Ramos (cell line): ENCODE results near the gene SPEM3.

Source experiments
- in situ Hi-C: fragments of 300-500 bp; cut with MboI; formaldehyde crosslinking; loops from one replicate; pipeline ENCODE4 v1.14.3; 2022; ENCODE audit warnings: low sequenced_read_pairs; ENCODE audit not compliant: unreplicated experiment

Gene SPEM3

GRCh38 chr17:7440113-7440833 is 11.6 kb downstream of the SPEM3 start:
- in situ Hi-C loops = no loop called here

GRCh38 chr17:7440834-7441195 is 12.2 kb downstream of the SPEM3 start:
- in situ Hi-C loops = no loop called here

GRCh38 chr17:7441266-7441665 is 12.6 kb downstream of the SPEM3 start:
- in situ Hi-C loops = no loop called here

- in situ Hi-C loops = no loop called here
Observed at GRCh38 chr17:7442142-7442541, 13.5 kb downstream of the SPEM3 start.

GRCh38 chr17:7443499-7444485 is 15.1 kb downstream of the SPEM3 start:
- in situ Hi-C loops = no loop called here

GRCh38 chr17:7444682-7445618 is 16.3 kb downstream of the SPEM3 start, which contains the start of gene CHRNB1:
Gene CHRNB1 (plus strand): TSS chr17:7445061. CDS start chr17:7445128, 67 bp downstream.
- in situ Hi-C loops = no loop called here

GRCh38 chr17:7445619-7445968 is 16.9 kb downstream of the SPEM3 start:
- in situ Hi-C loops = no loop called here

- in situ Hi-C loops = no loop called here
Observed at GRCh38 chr17:7448461-7448860, 19.8 kb downstream of the SPEM3 start.

- in situ Hi-C loops = no loop called here
Observed at GRCh38 chr17:7459961-7460545, 31.4 kb downstream of the SPEM3 start.

GRCh38 chr17:7460850-7461660 is 32.4 kb downstream of the SPEM3 start:
- in situ Hi-C loops = no loop called here

GRCh38 chr17:7462474-7463371 is 34.1 kb downstream of the SPEM3 start:
- in situ Hi-C loops = no loop called here

GRCh38 chr17:7463372-7463846 is 34.8 kb downstream of the SPEM3 start:
- in situ Hi-C loops = no loop called here

- in situ Hi-C loops = no loop called here
Observed at GRCh38 chr17:7464081-7464480, 35.4 kb downstream of the SPEM3 start.

GRCh38 chr17:7465597-7466275 is 37.1 kb downstream of the SPEM3 start:
- in situ Hi-C loops = no loop called here

GRCh38 chr17:7466318-7466638 is 37.6 kb downstream of the SPEM3 start:
- in situ Hi-C loops = no loop called here

- in situ Hi-C loops = no loop called here
Observed at GRCh38 chr17:7466639-7467341, 38.1 kb downstream of the SPEM3 start.

- in situ Hi-C loops = no loop called here
Observed at GRCh38 chr17:7467498-7467897, 38.8 kb downstream of the SPEM3 start.
